ENCODE measurements around the gene CERT1.
A peak's percentile ranks its signal among the peaks of the same experiment; 100 is the strongest.
"Not testable (repeated sequence)": the region's sequence is repeated elsewhere in the genome, so short reads cannot be mapped to it uniquely, and the experiment has no call there.

CERT1 gene

GRCh38 chr5:75511435-75512382 is at the start of gene CERT1, which contains the start of gene POLK:
TSS of gene CERT1 (minus strand) at chr5:75511629. CDS start at chr5:75511207, 422 bp downstream.
TSS of gene POLK (plus strand) at chr5:75511891.
- DNase-seq: peak; percentile 99

GRCh38 chr5:75560655-75561054 is 49.2 kb upstream of the CERT1 start:
- DNase-seq: not testable (repeated sequence)

GRCh38 chr5:75558981-75559632 is 47.7 kb upstream of the CERT1 start:
- DNase-seq: no peak

GRCh38 chr5:75558221-75558620 is 46.8 kb upstream of the CERT1 start:
- no peak for DNase-seq

- DNase-seq: no peak
These were observed 41.9 kb upstream of the CERT1 start for GRCh38 chr5:75553358-75553757.

- no peak for DNase-seq
These were observed 41.3 kb upstream of the CERT1 start for GRCh38 chr5:75552764-75553163.

GRCh38 chr5:75551471-75551870 is 40.0 kb upstream of the CERT1 start:
- DNase-seq: no peak

- no peak for DNase-seq
These were observed 39.2 kb upstream of the CERT1 start for GRCh38 chr5:75550597-75550996.

GRCh38 chr5:75547812-75548211 is 36.4 kb upstream of the CERT1 start:
- no peak for DNase-seq

- DNase-seq: no peak
These were observed 35.4 kb upstream of the CERT1 start for GRCh38 chr5:75546830-75547229.

GRCh38 chr5:75545131-75545530 is 33.7 kb upstream of the CERT1 start:
- DNase-seq: no peak

- DNase-seq: no peak
These were observed 26.8 kb upstream of the CERT1 start for GRCh38 chr5:75538211-75538610.

- DNase-seq: peak; percentile 10
These were observed 25.4 kb upstream of the CERT1 start for GRCh38 chr5:75536694-75537360.

- DNase-seq: no peak
These were observed 24.7 kb upstream of the CERT1 start for GRCh38 chr5:75536147-75536546.

- no peak for DNase-seq
These were observed 23.3 kb upstream of the CERT1 start for GRCh38 chr5:75534734-75535133.

GRCh38 chr5:75533716-75534115 is 22.3 kb upstream of the CERT1 start:
- DNase-seq: not testable (repeated sequence)

GRCh38 chr5:75532190-75532589 is 20.8 kb upstream of the CERT1 start:
- no peak for DNase-seq

GRCh38 chr5:75529185-75529584 is 17.8 kb upstream of the CERT1 start:
- DNase-seq: no peak

- DNase-seq: no peak
These were observed 14.6 kb upstream of the CERT1 start for GRCh38 chr5:75526070-75526469.

GRCh38 chr5:75525344-75525743 is 13.9 kb upstream of the CERT1 start:
- no peak for DNase-seq

- DNase-seq: no peak
These were observed 13.2 kb upstream of the CERT1 start for GRCh38 chr5:75524591-75524990.

GRCh38 chr5:75524071-75524470 is 12.6 kb upstream of the CERT1 start:
- DNase-seq: no peak

GRCh38 chr5:75523275-75523674 is 11.8 kb upstream of the CERT1 start:
- DNase-seq: peak; percentile 9

GRCh38 chr5:75522542-75522941 is 11.1 kb upstream of the CERT1 start:
- DNase-seq: no peak
